Mesenchymal stem cell (in vitro differentiated cells and primary cell): ENCODE results near the gene GABPB1.

Experiments
- DNase-seq: peaks from one replicate; pipeline ENCODE4 v3.0.0-alpha.2; 2013
- H2AFZ ChIP-seq: one replicate; pipeline ENCODE4 v1.6.1; 2013; ENCODE audit warnings: low read depth, mild to moderate bottlenecking, control low read depth, inconsistent platforms, low read length, moderate library complexity
- H2AK5ac ChIP-seq: 2 replicates; pipeline ENCODE4 v1.6.1; 2013; ENCODE audit warnings: low read length, moderate library complexity, mild to moderate bottlenecking, inconsistent platforms; ENCODE audit not compliant: severe bottlenecking
- H2BK120ac ChIP-seq: one replicate; pipeline ENCODE4 v1.6.1; 2013; ENCODE audit warnings: low read depth, mild to moderate bottlenecking, inconsistent platforms, low read length, moderate library complexity
- H2BK12ac ChIP-seq, 2 experiments: one replicate each; pipeline ENCODE4 v1.6.1; 2013; ENCODE audit warnings: inconsistent platforms in 2 of 2, low read length in 2 of 2, mild to moderate bottlenecking in 2 of 2, moderate library complexity in 2 of 2, control low read depth in 1 of 2
- H2BK15ac ChIP-seq: one replicate; pipeline ENCODE4 v1.6.1; 2013; ENCODE audit warnings: mild to moderate bottlenecking, low read depth, inconsistent platforms; ENCODE audit not compliant: poor library complexity, severe bottlenecking
- H2BK5ac ChIP-seq: 2 replicates; pipeline ENCODE4 v1.6.1; 2013; ENCODE audit warnings: low read depth, mild to moderate bottlenecking, low read length, control low read depth, inconsistent platforms; ENCODE audit not compliant: poor library complexity, severe bottlenecking
- H3K14ac ChIP-seq, 2 experiments: one replicate each; pipeline ENCODE4 v1.6.1; 2013; ENCODE audit warnings: inconsistent platforms in 2 of 2, low read length in 2 of 2, control low read depth in 1 of 2, mild to moderate bottlenecking in 1 of 2, moderate library complexity in 1 of 2
- H3K18ac ChIP-seq, 2 experiments: one replicate each; pipeline ENCODE4 v1.6.1; 2013; ENCODE audit warnings: inconsistent platforms in 2 of 2, low read length in 2 of 2, control low read depth in 1 of 2, low read depth in 1 of 2, mild to moderate bottlenecking in 1 of 2
- H3K23ac ChIP-seq, 2 experiments: one replicate each; pipeline ENCODE4 v1.6.1; 2013; ENCODE audit warnings: inconsistent platforms in 2 of 2, low read length in 2 of 2, mild to moderate bottlenecking in 2 of 2, moderate library complexity in 2 of 2, control low read depth in 1 of 2
- H3K27ac ChIP-seq: 2 replicates; pipeline ENCODE4 v1.5.1; 2013; ENCODE audit warnings: mild to moderate bottlenecking, moderate library complexity, low read length, control low read depth, inconsistent platforms; ENCODE audit not compliant: poor library complexity, severe bottlenecking
- H3K27me3 ChIP-seq, 2 experiments: 2 replicates each; pipeline versions ENCODE4 v1.6.1 to v1.7.0; 2013; ENCODE audit warnings: low read length in 2 of 2, mild to moderate bottlenecking in 2 of 2, moderate library complexity in 2 of 2, control low read depth in 1 of 2, inconsistent platforms in 1 of 2; ENCODE audit not compliant: control insufficient read depth in 1 of 2, insufficient read depth in 1 of 2
- H3K36me3 ChIP-seq, 2 experiments: 2 replicates each; pipeline versions ENCODE4 v1.6.1 to v1.7.0; 2013; ENCODE audit warnings: low read length in 2 of 2, control low read depth in 1 of 2, inconsistent platforms in 1 of 2, low read depth in 1 of 2, mild to moderate bottlenecking in 1 of 2; ENCODE audit not compliant: insufficient read depth in 2 of 2, control insufficient read depth in 1 of 2
- H3K4ac ChIP-seq, 2 experiments: one replicate each; pipeline ENCODE4 v1.6.1; 2013; ENCODE audit warnings: inconsistent platforms in 2 of 2, low read length in 2 of 2, mild to moderate bottlenecking in 2 of 2, moderate library complexity in 2 of 2, control low read depth in 1 of 2, low read depth in 1 of 2
- H3K4me1 ChIP-seq: 2 replicates; pipeline ENCODE4 v1.6.1; 2013; ENCODE audit warnings: low read depth, low read length, control low read depth; ENCODE audit not compliant: control insufficient read depth, insufficient read depth
- H3K4me2 ChIP-seq: 2 replicates; pipeline ENCODE4 v1.6.1; 2013; ENCODE audit warnings: low read length, mild to moderate bottlenecking, inconsistent platforms; ENCODE audit not compliant: poor library complexity, severe bottlenecking
- H3K4me3 ChIP-seq, 2 experiments: 2 replicates each; pipeline versions ENCODE4 v1.5.1 to v1.7.0; 2013; ENCODE audit warnings: low read length in 2 of 2, mild to moderate bottlenecking in 2 of 2, control low read depth in 1 of 2, low read depth in 1 of 2; ENCODE audit not compliant: insufficient read depth in 1 of 2
- H3K79me1 ChIP-seq: replicated peaks from 2 replicates; pipeline ENCODE4 v1.6.1; 2013; ENCODE audit warnings: mild to moderate bottlenecking, control low read depth, low read length, inconsistent platforms; ENCODE audit not compliant: poor library complexity, severe bottlenecking
- H3K9ac ChIP-seq: 2 replicates; pipeline ENCODE4 v1.7.0; 2013; ENCODE audit warnings: mild to moderate bottlenecking, low read length, moderate library complexity
- H3K9me3 ChIP-seq: 2 replicates; pipeline ENCODE4 v1.7.0; 2013; ENCODE audit warnings: mild to moderate bottlenecking, low read length; ENCODE audit not compliant: control insufficient read depth
- H4K8ac ChIP-seq: one replicate; pipeline ENCODE4 v1.6.1; 2013; ENCODE audit warnings: inconsistent platforms, mild to moderate bottlenecking, low read length, moderate library complexity
- H4K91ac ChIP-seq: one replicate; pipeline ENCODE4 v1.6.1; 2013; ENCODE audit warnings: mild to moderate bottlenecking, low read length, inconsistent platforms
- WGBS: methylation state at CpG from one replicate; pipeline ENCODE4 v1.1.7; 2013; ENCODE audit warnings: mixed read lengths; 5-methylcytosine and 5-hydroxymethylcytosine counted together

Gene GABPB1

DNA sequence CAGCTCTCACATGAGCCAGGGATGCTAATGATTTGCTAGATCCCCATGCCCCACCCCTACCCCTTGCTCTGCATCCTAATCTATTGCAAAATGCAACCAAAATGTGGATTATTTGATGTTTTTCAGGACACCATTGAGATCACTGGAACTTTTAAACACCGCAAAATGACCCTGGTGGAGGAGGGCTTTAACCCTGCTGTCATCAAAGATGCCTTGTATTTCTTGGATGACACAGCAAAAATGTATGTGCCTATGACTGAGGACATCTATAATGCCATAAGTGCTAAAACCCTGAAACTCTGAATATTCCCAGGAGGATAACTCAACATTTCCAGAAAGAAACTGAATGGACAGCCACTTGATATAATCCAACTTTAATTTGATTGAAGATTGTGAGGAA is 119.2 kb downstream of the GABPB1 start:
- Histone ChIP-seq H3K18ac (no peak overlapping the region), H3K27me3 (no peaks in the 10 kb centered on the region), H3K4me1 (no peaks in the 10 kb centered on the region), H2AFZ (no peak overlapping the region), H2BK120ac (no peak overlapping the region), H4K8ac (no peak overlapping the region), H2BK12ac (no peak overlapping the region), H4K91ac (no peak overlapping the region), H3K79me1 (no peaks in the 10 kb centered on the region), H3K14ac (no peak overlapping the region), H2BK15ac (no peak overlapping the region), H3K4ac (no peak overlapping the region), H2BK5ac (no peak overlapping the region), H3K9me3 (no peaks in the 10 kb centered on the region), H3K36me3 (no peaks in the 10 kb centered on the region), H3K23ac (no peak overlapping the region), H3K4me2 (no peak overlapping the region), H3K4me3 (no peak overlapping the region), H3K27ac (no peak overlapping the region), H3K9ac (no peak overlapping the region), H2AK5ac (no peak overlapping the region)
- 69% methylated on average over 1 of the region's 1 CpG for WGBS
- peak; percentile 9 for DNase-seq

- H3K18ac ChIP-seq: no peak overlapping the region
- no peak overlapping the region for H3K4me2 ChIP-seq
- H3K23ac ChIP-seq: no peak overlapping the region
- no peak overlapping the region for H2BK120ac ChIP-seq
- H4K8ac ChIP-seq: no peak overlapping the region
- H3K27ac ChIP-seq: no peak overlapping the region
- WGBS: 100% methylated on average over 1 of the region's 2 CpGs
- no peak overlapping the region for H2BK5ac ChIP-seq
- H3K27me3 ChIP-seq: no peaks in the 10 kb centered on the region
- H2AFZ ChIP-seq: no peak overlapping the region
- H3K4me3 ChIP-seq: no peak overlapping the region
- no peaks in the 10 kb centered on the region for H3K36me3 ChIP-seq
- DNase-seq: peak; percentile 24
- H3K14ac ChIP-seq: no peak overlapping the region
- H3K9me3 ChIP-seq: no peaks in the 10 kb centered on the region
- H3K4me1 ChIP-seq: no peaks in the 10 kb centered on the region
- no peaks in the 10 kb centered on the region for H3K79me1 ChIP-seq
- H3K4ac ChIP-seq: no peak overlapping the region
- H2BK12ac ChIP-seq: no peak overlapping the region
- H2BK15ac ChIP-seq: no peak overlapping the region
- H3K9ac ChIP-seq: no peak overlapping the region
- no peak overlapping the region for H2AK5ac ChIP-seq
- no peak overlapping the region for H4K91ac ChIP-seq
Observed at GRCh38 chr15:50234764-50235163, 120.2 kb downstream of the GABPB1 start.

DNA sequence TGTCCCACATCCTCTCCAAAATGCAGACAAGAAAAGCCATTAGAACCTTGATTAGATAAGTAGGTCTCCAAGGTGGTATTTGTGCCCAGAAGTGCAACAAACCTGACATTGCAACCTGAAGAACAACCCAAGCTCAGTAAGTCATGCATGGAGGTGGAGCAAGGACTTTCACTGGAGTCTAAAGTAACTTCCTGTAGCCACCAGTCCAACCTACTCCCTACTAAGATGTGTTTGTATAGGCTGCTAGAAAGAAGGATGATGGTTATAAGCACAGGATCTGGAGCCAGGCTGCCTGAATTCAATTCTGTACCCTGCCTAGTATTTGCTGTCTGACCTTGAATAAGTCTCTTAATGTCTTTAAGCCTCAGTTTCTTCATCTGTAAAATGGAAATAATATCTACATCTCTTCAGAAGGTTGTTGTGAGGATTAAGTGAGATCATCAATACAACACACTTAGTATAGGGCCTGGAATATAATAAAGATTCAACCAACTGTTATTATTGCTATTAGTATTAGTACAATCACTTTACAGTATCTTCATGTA is 121.7 kb downstream of the GABPB1 start:
- no peak overlapping the region for H3K27ac ChIP-seq
- H3K36me3 ChIP-seq: no peaks in the 10 kb centered on the region

GRCh38 chr15:50232791-50233190 is 122.2 kb downstream of the GABPB1 start:
- no CpG with 5 or more reads among the region's 2 CpGs for whole genome bisulfite sequencing
- H2BK5ac ChIP-seq: no peak overlapping the region
- no peaks in the 10 kb centered on the region for H3K36me3 ChIP-seq
- no peak overlapping the region for H3K23ac ChIP-seq
- no peak overlapping the region for H3K14ac ChIP-seq
- H3K9me3 ChIP-seq: no peaks in the 10 kb centered on the region
- H4K91ac ChIP-seq: no peak overlapping the region
- H3K4me1 ChIP-seq: no peaks in the 10 kb centered on the region
- no peaks in the 10 kb centered on the region for H3K27me3 ChIP-seq
- no peak overlapping the region for H3K9ac ChIP-seq
- no peak overlapping the region for H2BK12ac ChIP-seq
- no peak overlapping the region for H2BK120ac ChIP-seq
- no peak for DNase-seq
- H3K4me2 ChIP-seq: no peak overlapping the region
- no peak overlapping the region for H3K27ac ChIP-seq
- no peak overlapping the region for H2BK15ac ChIP-seq
- H4K8ac ChIP-seq: peak overlapping the region; percentile 2
- H3K4me3 ChIP-seq: no peak overlapping the region
- no peak overlapping the region for H2AK5ac ChIP-seq
- H3K4ac ChIP-seq: no peak overlapping the region
- H3K18ac ChIP-seq: no peak overlapping the region
- H3K79me1 ChIP-seq: no peaks in the 10 kb centered on the region
- no peak overlapping the region for H2AFZ ChIP-seq

More for the DNA sequence above, 121.7 kb downstream of the GABPB1 start:
- Histone ChIP-seq H3K4me1 (no peaks in the 10 kb centered on the region), H3K23ac (no peak overlapping the region), H3K4me2 (no peak overlapping the region), H3K14ac (no peak overlapping the region), H3K9ac (no peak overlapping the region), H3K4me3 (no peak overlapping the region), H2BK15ac (no peak overlapping the region), H3K27me3 (no peaks in the 10 kb centered on the region), H4K8ac (no peak overlapping the region), H3K79me1 (no peaks in the 10 kb centered on the region), H2BK5ac (no peak overlapping the region), H2AK5ac (no peak overlapping the region), H3K4ac (no peak overlapping the region), H3K18ac (no peak overlapping the region), H2BK120ac (no peak overlapping the region), H2AFZ (no peak overlapping the region), H3K9me3 (no peaks in the 10 kb centered on the region), H4K91ac (no peak overlapping the region), H2BK12ac (no peak overlapping the region)
- DNase-seq: no peak
